Measurements from ENCODE around the gene SVIL. TPM values are rescaled to one million over a fixed set of nuclear protein-coding genes. Genes with fewer than 3 reads are reported as not detected.
A peak's percentile ranks its signal among the peaks of the same experiment; 100 is the strongest.

Gene SVIL
- total RNA-seq, result 10 to 100 TPM in 1 of 2 donors, 1 to 10 TPM in 1; 6.8 to 18.8 TPM

GRCh38 chr10:29634764-29635625, at the start of gene SVIL:
Gene SVIL, minus strand, starts transcription at chr10:29634971. Its CDS starts 79,913 bp downstream, at chr10:29555058.
- peaks cover 50 to 53% of the 10 kb centered on the region in 2 donors for H3K4me1 Mint-ChIP-seq (ENCODE audit: low read depth in 2 of 2)
- H3K36me3 Mint-ChIP-seq, result no peaks in the 10 kb centered on the region
- peaks cover 0 to 3% of the 10 kb centered on the region in 2 donors for H3K27me3 Mint-ChIP-seq
- no peak for DNase-seq (ENCODE audit: low spot score)
- peak within 1 kb of the TSS; percentile 82 for H3K4me3 Mint-ChIP-seq
- H3K9me3 Mint-ChIP-seq, result no peaks in the 10 kb centered on the region
- ATAC-seq, result no peak
- peak within 1 kb of the TSS; percentile 68 to 82 for H3K27ac Mint-ChIP-seq

- Mint-ChIP-seq H3K36me3 (peaks cover 9% of the 10 kb centered on the region), H3K4me1 (ENCODE audit: low read depth in 2 of 2) (peaks cover 63 to 64% of the 10 kb centered on the region in 2 donors), H3K9me3 (peaks cover 12% of the 10 kb centered on the region), H3K27me3 (no peaks in the 10 kb centered on the region), H3K27ac (peak overlapping the region; percentile 86 to 89), H3K4me3 (peak overlapping the region; percentile 78)
- DNase-seq (ENCODE audit: low spot score), result peak; percentile 67
- ATAC-seq, result peak; percentile 94 to 98
Observed at GRCh38 chr10:29681676-29682448, 47.1 kb upstream of the SVIL start.

GRCh38 chr10:29680091-29680490, 45.3 kb upstream of the SVIL start:
- Mint-ChIP-seq H3K4me3 (peak overlapping the region; percentile 78), H3K9me3 (peaks cover 17% of the 10 kb centered on the region), H3K4me1 (ENCODE audit: low read depth in 2 of 2) (peaks cover 64 to 67% of the 10 kb centered on the region in 2 donors), H3K27me3 (no peaks in the 10 kb centered on the region), H3K36me3 (peaks cover 21% of the 10 kb centered on the region), H3K27ac (peak overlapping the region; percentile 86 to 89)
- DNase-seq (ENCODE audit: low spot score) (no peak), ATAC-seq (no peak)

- peaks cover 14% of the 10 kb centered on the region for H3K9me3 Mint-ChIP-seq
- H3K36me3 Mint-ChIP-seq, result peaks cover 36% of the 10 kb centered on the region
- no peak overlapping the region for H3K27ac Mint-ChIP-seq
- H3K4me3 Mint-ChIP-seq, result no peak overlapping the region
- DNase-seq (ENCODE audit: low spot score) (no peak), ATAC-seq (no peak)
- H3K27me3 Mint-ChIP-seq, result no peaks in the 10 kb centered on the region
- H3K4me1 Mint-ChIP-seq (ENCODE audit: low read depth in 2 of 2), result peaks cover 40 to 42% of the 10 kb centered on the region in 2 donors
Observed at GRCh38 chr10:29676732-29677131, 42.0 kb upstream of the SVIL start.

- no peaks in the 10 kb centered on the region for H3K27me3 Mint-ChIP-seq
- H3K36me3 Mint-ChIP-seq, result peaks cover 43% of the 10 kb centered on the region
- no peak overlapping the region for H3K4me3 Mint-ChIP-seq
Observed at GRCh38 chr10:29675984-29676383, 41.2 kb upstream of the SVIL start.

GRCh38 chr10:29671968-29672367, 37.2 kb upstream of the SVIL start:
- H3K27me3 Mint-ChIP-seq, result no peaks in the 10 kb centered on the region
- no peak overlapping the region for H3K4me3 Mint-ChIP-seq
- H3K4me1 Mint-ChIP-seq (ENCODE audit: low read depth in 2 of 2), result peaks cover 23 to 24% of the 10 kb centered on the region in 2 donors
- DNase-seq (ENCODE audit: low spot score), result no peak
- peaks cover 10% of the 10 kb centered on the region for H3K9me3 Mint-ChIP-seq
- H3K36me3 Mint-ChIP-seq, result peaks cover 42% of the 10 kb centered on the region
- no peak overlapping the region for H3K27ac Mint-ChIP-seq
- no peak for ATAC-seq

More at GRCh38 chr10:29675984-29676383, 41.2 kb upstream of the SVIL start:
- Mint-ChIP-seq H3K4me1 (ENCODE audit: low read depth in 2 of 2) (peaks cover 33 to 35% of the 10 kb centered on the region in 2 donors), H3K9me3 (peaks cover 12% of the 10 kb centered on the region), H3K27ac (no peak overlapping the region)
- DNase-seq (ENCODE audit: low spot score), result no peak
- no peak for ATAC-seq

- DNase-seq (ENCODE audit: low spot score) (no peak), ATAC-seq (no peak)
- Mint-ChIP-seq H3K36me3 (peaks cover 38% of the 10 kb centered on the region), H3K4me1 (ENCODE audit: low read depth in 2 of 2) (peaks cover 21 to 24% of the 10 kb centered on the region in 2 donors), H3K27ac (no peak overlapping the region), H3K9me3 (peaks cover 10% of the 10 kb centered on the region), H3K27me3 (no peaks in the 10 kb centered on the region), H3K4me3 (no peak overlapping the region)
Observed at GRCh38 chr10:29671228-29671780, 36.5 kb upstream of the SVIL start.

- ATAC-seq (no peak), DNase-seq (ENCODE audit: low spot score) (no peak)
- Mint-ChIP-seq H3K9me3 (peaks cover 5% of the 10 kb centered on the region), H3K4me1 (ENCODE audit: low read depth in 2 of 2) (peaks cover 16 to 19% of the 10 kb centered on the region in 2 donors), H3K36me3 (peaks cover 33% of the 10 kb centered on the region), H3K27me3 (no peaks in the 10 kb centered on the region), H3K4me3 (no peak overlapping the region), H3K27ac (no peak overlapping the region)
Observed at GRCh38 chr10:29670761-29671160, 36.0 kb upstream of the SVIL start.

- no peak for ATAC-seq
- DNase-seq (ENCODE audit: low spot score), result no peak
- peaks cover 22% of the 10 kb centered on the region for H3K36me3 Mint-ChIP-seq
- no peaks in the 10 kb centered on the region for H3K27me3 Mint-ChIP-seq
- H3K27ac Mint-ChIP-seq, result peak overlapping the region in 1 of 2 donors; percentile 46
- H3K4me1 Mint-ChIP-seq (ENCODE audit: low read depth in 2 of 2), result peaks cover 4 to 9% of the 10 kb centered on the region in 2 donors
- H3K4me3 Mint-ChIP-seq, result no peak overlapping the region
- peaks cover 2% of the 10 kb centered on the region for H3K9me3 Mint-ChIP-seq
Observed at GRCh38 chr10:29669149-29669548, 34.4 kb upstream of the SVIL start.

- Mint-ChIP-seq H3K36me3 (peaks cover 22% of the 10 kb centered on the region), H3K9me3 (peaks cover 2% of the 10 kb centered on the region), H3K27me3 (no peaks in the 10 kb centered on the region), H3K27ac (no peak overlapping the region), H3K4me3 (no peak overlapping the region), H3K4me1 (ENCODE audit: low read depth in 2 of 2) (peaks cover 4 to 9% of the 10 kb centered on the region in 2 donors)
- no peak for DNase-seq (ENCODE audit: low spot score)
- ATAC-seq, result no peak
Observed at GRCh38 chr10:29668628-29669027, 33.9 kb upstream of the SVIL start.

GRCh38 chr10:29667191-29667590, 32.4 kb upstream of the SVIL start:
- Mint-ChIP-seq H3K4me3 (no peak overlapping the region), H3K9me3 (no peaks in the 10 kb centered on the region), H3K27ac (peak overlapping the region in 1 of 2 donors; percentile 37), H3K27me3 (no peaks in the 10 kb centered on the region), H3K4me1 (ENCODE audit: low read depth in 2 of 2) (peaks cover 4 to 9% of the 10 kb centered on the region in 2 donors), H3K36me3 (peaks cover 12% of the 10 kb centered on the region)
- DNase-seq (ENCODE audit: low spot score), result no peak
- ATAC-seq, result no peak

- peaks cover 0 to 3% of the 10 kb centered on the region in 2 donors for H3K27me3 Mint-ChIP-seq
- DNase-seq (ENCODE audit: low spot score), result no peak
- peaks cover 5% of the 10 kb centered on the region for H3K36me3 Mint-ChIP-seq
- no peaks in the 10 kb centered on the region for H3K9me3 Mint-ChIP-seq
- no peak for ATAC-seq
- H3K4me3 Mint-ChIP-seq, result no peak overlapping the region
- H3K27ac Mint-ChIP-seq, result no peak overlapping the region
- peaks cover 4 to 13% of the 10 kb centered on the region in 2 donors for H3K4me1 Mint-ChIP-seq (ENCODE audit: low read depth in 2 of 2)
Observed at GRCh38 chr10:29666201-29666600, 31.4 kb upstream of the SVIL start.

- ATAC-seq (no peak), DNase-seq (ENCODE audit: low spot score) (no peak)
- H3K4me1 Mint-ChIP-seq (ENCODE audit: low read depth in 2 of 2), result peaks cover 15 to 22% of the 10 kb centered on the region in 2 donors
- H3K9me3 Mint-ChIP-seq, result no peaks in the 10 kb centered on the region
- H3K27ac Mint-ChIP-seq, result no peak overlapping the region
- H3K36me3 Mint-ChIP-seq, result no peaks in the 10 kb centered on the region
- H3K4me3 Mint-ChIP-seq, result no peak overlapping the region
- peaks cover 0 to 5% of the 10 kb centered on the region in 2 donors for H3K27me3 Mint-ChIP-seq
Observed at GRCh38 chr10:29663718-29664117, 28.9 kb upstream of the SVIL start.

All from natural killer cell treated with Interleukin-12 subunit alpha and Interleukin-12 subunit beta and Interleukin-15 and Interleukin-18, amount 100 ng/mL, for 72 hours (primary cell).